Measurements from ENCODE around the gene LIMK1.

LIMK1 gene

GRCh38 chr7:74087791-74088453 lies 4.3 kb downstream of the LIMK1 start:
- no peaks in the 10 kb centered on the region for H3K4me1 ChIP-seq (ENCODE audit: low read length)

GRCh38 chr7:74092321-74092963 lies 8.8 kb downstream of the LIMK1 start:
- H3K9me3 ChIP-seq (replicated peaks; ENCODE audit: insufficient read depth, low read length) = no peaks in the 10 kb centered on the region
- H3K27me3 ChIP-seq (replicated peaks; ENCODE audit: insufficient read depth, low read length) = no peaks in the 10 kb centered on the region
- H3K4me2 ChIP-seq (ENCODE audit: low read depth, low read length) = no peak overlapping the region
- no peak overlapping the region for H3K9ac ChIP-seq (ENCODE audit: low read length)
- H3F3A ChIP-seq (ENCODE audit: insufficient read depth, low read length) = no peaks in the 10 kb centered on the region
- H2AFZ ChIP-seq (ENCODE audit: low read length) = no peak overlapping the region
- no peak for TF ChIP-seq CTCF (IDR thresholded peaks at IDR 0.05; ENCODE audit: low read length)
- no peak for TF ChIP-seq EZH2phosphoT487 (IDR thresholded peaks at IDR 0.05; ENCODE audit: low read length)
- TF ChIP-seq EZH2 (optimal IDR thresholded peaks at IDR 0.05; ENCODE audit: low read depth, low read length) = no peak
- H3K4me1 ChIP-seq (ENCODE audit: low read length) = no peaks in the 10 kb centered on the region
- H3K36me3 ChIP-seq (replicated peaks; ENCODE audit: insufficient read depth, low read length) = no peaks in the 10 kb centered on the region
- H3K4me3 ChIP-seq (ENCODE audit: low read length) = no peak overlapping the region
- no peaks in the 10 kb centered on the region for H3K79me2 ChIP-seq (ENCODE audit: low read length)
- no peaks in the 10 kb centered on the region for H4K20me1 ChIP-seq (ENCODE audit: insufficient read depth, low read length)
- H3K9me2 ChIP-seq (replicated peaks; ENCODE audit: insufficient read depth, low read length) = no peaks in the 10 kb centered on the region
- DNase-seq = no peak
- no peak overlapping the region for H3K27ac ChIP-seq (ENCODE audit: low read length)

More at GRCh38 chr7:74087791-74088453, 4.3 kb downstream of the LIMK1 start:
- Histone ChIP-seq H3K79me2 (ENCODE audit: low read length) (no peaks in the 10 kb centered on the region), H2AFZ (ENCODE audit: low read length) (no peak overlapping the region), H3K9ac (ENCODE audit: low read length) (no peak overlapping the region), H3K27me3 (replicated peaks; ENCODE audit: insufficient read depth, low read length) (no peaks in the 10 kb centered on the region), H3K4me2 (ENCODE audit: low read depth, low read length) (no peak overlapping the region), H3K4me3 (ENCODE audit: low read length) (no peak overlapping the region), H3F3A (ENCODE audit: insufficient read depth, low read length) (no peaks in the 10 kb centered on the region), H3K9me2 (replicated peaks; ENCODE audit: insufficient read depth, low read length) (no peaks in the 10 kb centered on the region), H4K20me1 (ENCODE audit: insufficient read depth, low read length) (no peaks in the 10 kb centered on the region), H3K36me3 (replicated peaks; ENCODE audit: insufficient read depth, low read length) (no peaks in the 10 kb centered on the region), H3K9me3 (replicated peaks; ENCODE audit: insufficient read depth, low read length) (no peaks in the 10 kb centered on the region), H3K27ac (ENCODE audit: low read length) (no peak overlapping the region)
- TF ChIP-seq EZH2 (optimal IDR thresholded peaks at IDR 0.05; ENCODE audit: low read depth, low read length) = no peak
- no peak for TF ChIP-seq CTCF (IDR thresholded peaks at IDR 0.05; ENCODE audit: low read length)
- no peak for TF ChIP-seq EZH2phosphoT487 (IDR thresholded peaks at IDR 0.05; ENCODE audit: low read length)
- DNase-seq = no peak

GRCh38 chr7:74092964-74093471 lies 9.4 kb downstream of the LIMK1 start:
- no peaks in the 10 kb centered on the region for H3K9me3 ChIP-seq (replicated peaks; ENCODE audit: insufficient read depth, low read length)
- H3K79me2 ChIP-seq (ENCODE audit: low read length) = no peaks in the 10 kb centered on the region
- no peak overlapping the region for H3K27ac ChIP-seq (ENCODE audit: low read length)
- DNase-seq = no peak
- H3K9me2 ChIP-seq (replicated peaks; ENCODE audit: insufficient read depth, low read length) = no peaks in the 10 kb centered on the region
- TF ChIP-seq EZH2 (optimal IDR thresholded peaks at IDR 0.05; ENCODE audit: low read depth, low read length) (no peak), EZH2phosphoT487 (IDR thresholded peaks at IDR 0.05; ENCODE audit: low read length) (no peak), CTCF (IDR thresholded peaks at IDR 0.05; ENCODE audit: low read length) (no peak)
- H4K20me1 ChIP-seq (ENCODE audit: insufficient read depth, low read length) = no peaks in the 10 kb centered on the region
- H3K4me2 ChIP-seq (ENCODE audit: low read depth, low read length) = no peak overlapping the region
- no peaks in the 10 kb centered on the region for H3K4me1 ChIP-seq (ENCODE audit: low read length)
- no peak overlapping the region for H3K4me3 ChIP-seq (ENCODE audit: low read length)
- H3K9ac ChIP-seq (ENCODE audit: low read length) = no peak overlapping the region
- no peak overlapping the region for H2AFZ ChIP-seq (ENCODE audit: low read length)
- no peaks in the 10 kb centered on the region for H3K27me3 ChIP-seq (replicated peaks; ENCODE audit: insufficient read depth, low read length)
- H3K36me3 ChIP-seq (replicated peaks; ENCODE audit: insufficient read depth, low read length) = no peaks in the 10 kb centered on the region
- no peaks in the 10 kb centered on the region for H3F3A ChIP-seq (ENCODE audit: insufficient read depth, low read length)
